OCI-LY1 (cell line): Measurements from ENCODE around the gene GNAI2.

Experiments used
- EZH2 ChIP-seq: fragments of 200-600 bp; sonication (generic), shearing (Covaris generic); IDR thresholded peaks from 2 replicates; pipeline ENCODE4 v1.8.0; 2017; ENCODE audit warnings: borderline replicate concordance, mixed run types, mild to moderate bottlenecking, antibody characterized with exemption, low read length, moderate library complexity, mixed read lengths
- TF ChIP-seq, protein P1 (sequence below): fragments of 200-600 bp; sonication (generic), shearing (Covaris generic); IDR thresholded peaks from 2 replicates; pipeline ENCODE4 v1.5.1; 2017; ENCODE audit warnings: mild to moderate bottlenecking, antibody characterized with exemption, low read length, moderate library complexity, mixed read lengths

- TF ChIP-seq, protein P1, sequence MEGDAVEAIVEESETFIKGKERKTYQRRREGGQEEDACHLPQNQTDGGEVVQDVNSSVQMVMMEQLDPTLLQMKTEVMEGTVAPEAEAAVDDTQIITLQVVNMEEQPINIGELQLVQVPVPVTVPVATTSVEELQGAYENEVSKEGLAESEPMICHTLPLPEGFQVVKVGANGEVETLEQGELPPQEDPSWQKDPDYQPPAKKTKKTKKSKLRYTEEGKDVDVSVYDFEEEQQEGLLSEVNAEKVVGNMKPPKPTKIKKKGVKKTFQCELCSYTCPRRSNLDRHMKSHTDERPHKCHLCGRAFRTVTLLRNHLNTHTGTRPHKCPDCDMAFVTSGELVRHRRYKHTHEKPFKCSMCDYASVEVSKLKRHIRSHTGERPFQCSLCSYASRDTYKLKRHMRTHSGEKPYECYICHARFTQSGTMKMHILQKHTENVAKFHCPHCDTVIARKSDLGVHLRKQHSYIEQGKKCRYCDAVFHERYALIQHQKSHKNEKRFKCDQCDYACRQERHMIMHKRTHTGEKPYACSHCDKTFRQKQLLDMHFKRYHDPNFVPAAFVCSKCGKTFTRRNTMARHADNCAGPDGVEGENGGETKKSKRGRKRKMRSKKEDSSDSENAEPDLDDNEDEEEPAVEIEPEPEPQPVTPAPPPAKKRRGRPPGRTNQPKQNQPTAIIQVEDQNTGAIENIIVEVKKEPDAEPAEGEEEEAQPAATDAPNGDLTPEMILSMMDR: no peak
- TF ChIP-seq EZH2: no peak
These were observed 26.8 kb downstream of the GNAI2 start for GRCh38 chr3:50262778-50263177.
